PC-3 (cell line): ENCODE results near the gene TEAD1. TPM values are rescaled to one million over a fixed set of nuclear protein-coding genes. Genes with fewer than 3 reads are reported as not detected.

Experiments
- ATAC-seq: fragments of 200-7000 bp; cut with Tn5 transposase; 2 replicates; pipeline ENCODE4 v1.9.1; 2020; ENCODE audit warnings: mild to moderate bottlenecking, moderate library complexity
- BruUV-seq: library from RNA; stranded (reverse); fragments of 400-500 nt; replicated peaks from 2 replicates; lab custom pipeline; 2021; lab: Mats Ljungman, UMichigan
- CTCF ChIA-PET: fragments of 300-600 bp; sonication (Branson Sonifier 250); formaldehyde crosslinking; loops from one replicate; lab custom pipeline; 2022; ENCODE audit warnings: antibody characterized with exemption; lab: Charles Lee
- POLR2A ChIA-PET: fragments of 300-600 bp; sonication (Branson Sonifier 250); formaldehyde crosslinking; loops from one replicate; lab custom pipeline; 2022; ENCODE audit warnings: antibody characterized with exemption; ENCODE audit not compliant: unreplicated experiment; lab: Charles Lee
- DNase-seq: peaks from one replicate; pipeline ENCODE4 v3.0.0-alpha.2; 2015
- H2AFZ ChIP-seq: fragments of 300-600 bp; sonication (generic); 2 replicates; pipeline ENCODE4 v1.6.0; 2016; ENCODE audit warnings: antibody characterized with exemption, low read length
- H3F3A ChIP-seq: fragments of 300-600 bp; sonication (generic); one replicate; pipeline ENCODE4 v1.6.0; 2017; ENCODE audit warnings: antibody characterized with exemption, low read length, control low read depth, mild to moderate bottlenecking; ENCODE audit not compliant: unreplicated experiment
- H3K27ac ChIP-seq: fragments of 300-600 bp; sonication (generic); 2 replicates; pipeline ENCODE4 v1.5.1; 2016; ENCODE audit warnings: mild to moderate bottlenecking, low read length
- H3K27me3 ChIP-seq: fragments of 300-600 bp; sonication (generic); 2 replicates; pipeline ENCODE4 v1.6.1; 2016; ENCODE audit warnings: low read length, mixed read lengths
- H3K36me3 ChIP-seq: fragments of 300-600 bp; sonication (generic); 2 replicates; pipeline ENCODE4 v1.6.1; 2016; ENCODE audit warnings: low read depth, mixed run types, low read length, mixed read lengths
- H3K4me1 ChIP-seq: fragments of 300-600 bp; sonication (generic); 2 replicates; pipeline ENCODE4 v1.5.1; 2016; ENCODE audit warnings: low read length; ENCODE audit not compliant: insufficient read depth
- H3K4me2 ChIP-seq: fragments of 300-600 bp; sonication (generic); 2 replicates; pipeline ENCODE4 v1.6.0; 2016; ENCODE audit warnings: low read length
- H3K4me3 ChIP-seq: fragments of 300-600 bp; sonication (generic); 2 replicates; pipeline ENCODE4 v1.5.1; 2016; ENCODE audit warnings: mild to moderate bottlenecking, low read length, mixed read lengths
- H3K79me2 ChIP-seq: fragments of 300-600 bp; sonication (generic); 2 replicates; pipeline ENCODE4 v1.6.1; 2017; ENCODE audit warnings: low read length, mixed read lengths
- H3K9ac ChIP-seq: fragments of 300-600 bp; sonication (generic); 2 replicates; pipeline ENCODE4 v1.6.0; 2016; ENCODE audit warnings: mild to moderate bottlenecking, low read length
- H3K9me2 ChIP-seq: fragments of 300-600 bp; sonication (generic); replicated peaks from 2 replicates; pipeline ENCODE4 v1.6.1; 2016; ENCODE audit warnings: mixed run types, low read length, mixed read lengths
- H3K9me3 ChIP-seq: fragments of 300-600 bp; sonication (generic); 2 replicates; pipeline ENCODE4 v1.6.1; 2016; ENCODE audit warnings: low read length, mixed read lengths
- H4K20me1 ChIP-seq: fragments of 300-600 bp; sonication (generic); 2 replicates; pipeline ENCODE4 v1.6.1; 2016; ENCODE audit warnings: low read length, mixed read lengths
- EZH2 ChIP-seq: fragments of 300-600 bp; sonication (generic); IDR thresholded peaks from one replicate; pipeline ENCODE4 v1.6.1; 2017; ENCODE audit warnings: antibody characterized with exemption, mild to moderate bottlenecking, low read length; ENCODE audit not compliant: unreplicated experiment
- EZH2phosphoT487 ChIP-seq: fragments of 300-600 bp; sonication (generic); IDR thresholded peaks from 2 replicates; pipeline ENCODE4 v1.6.1; 2018; ENCODE audit warnings: mild to moderate bottlenecking, antibody characterized with exemption, low read length, borderline replicate concordance
- intact Hi-C: fragments of 100-400 bp; cut with micrococcal nuclease; formaldehyde crosslinking; loops from 2 replicates; pipeline ENCODE4 v1.9.0; 2023
- total RNA-seq: library from RNA; depleted of rRNA; stranded (reverse); fragments of >200 nt; gene quantifications from 2 replicates; pipeline ENCODE4 v1.2.3, GENCODE V29; 2014
- TF ChIP-seq, protein P1 (sequence below): fragments of 300-600 bp; sonication (generic); conservative IDR thresholded peaks from 2 replicates; pipeline ENCODE4 v1.5.1; 2017; ENCODE audit warnings: antibody characterized with exemption, low read depth, mild to moderate bottlenecking, low read length

The TEAD1 gene
- total RNA-seq, 1 experiment from 2014 or later, result 70.2 TPM

DNA sequence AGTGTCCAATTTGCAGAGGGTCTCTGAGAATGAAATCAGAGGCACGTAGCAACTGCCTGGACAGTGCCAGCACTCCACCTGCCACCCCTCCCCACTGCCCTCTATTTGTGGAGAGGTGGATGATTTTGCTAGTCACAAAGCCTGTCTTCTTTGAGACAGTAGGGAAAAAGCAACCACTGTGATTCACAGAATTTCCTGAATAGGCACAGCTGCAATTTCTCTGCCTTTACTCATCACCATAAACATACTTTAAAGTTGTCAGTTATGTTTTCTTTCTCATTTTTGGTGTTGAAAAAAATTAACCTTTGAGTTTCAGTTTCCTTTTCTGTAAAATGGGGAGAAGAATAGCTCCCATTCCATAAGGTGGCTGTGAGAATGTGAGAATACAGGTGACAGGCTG, 134.3 kb downstream of the TEAD1 start:
- Histone ChIP-seq H2AFZ (no peak overlapping the region), H3K4me1 (peaks cover 30% of the 10 kb centered on the region), H3K27ac (peak overlapping the region; percentile 21; the same call in 1 of the 2 replicates), H4K20me1 (0 out of 2 replicates have a peak, but pooled peaks cover 6% of the 10 kb centered on the region), H3K4me3 (no peak overlapping the region), H3K9me2 (no peaks in the 10 kb centered on the region), H3K9ac (no peak overlapping the region), H3K27me3 (no peaks in the 10 kb centered on the region), H3K36me3 (no peaks in the 10 kb centered on the region), H3F3A (no peaks in the 10 kb centered on the region), H3K79me2 (peaks cover 97% of the 10 kb centered on the region), H3K4me2 (peak overlapping the region; percentile 47), H3K9me3 (no peaks in the 10 kb centered on the region)
- DNase-seq, result peak; percentile 62
- intact Hi-C loops, result no loop called here
- TF ChIP-seq EZH2phosphoT487 (no peak), EZH2 (no peak)
- TF ChIP-seq, protein P1, sequence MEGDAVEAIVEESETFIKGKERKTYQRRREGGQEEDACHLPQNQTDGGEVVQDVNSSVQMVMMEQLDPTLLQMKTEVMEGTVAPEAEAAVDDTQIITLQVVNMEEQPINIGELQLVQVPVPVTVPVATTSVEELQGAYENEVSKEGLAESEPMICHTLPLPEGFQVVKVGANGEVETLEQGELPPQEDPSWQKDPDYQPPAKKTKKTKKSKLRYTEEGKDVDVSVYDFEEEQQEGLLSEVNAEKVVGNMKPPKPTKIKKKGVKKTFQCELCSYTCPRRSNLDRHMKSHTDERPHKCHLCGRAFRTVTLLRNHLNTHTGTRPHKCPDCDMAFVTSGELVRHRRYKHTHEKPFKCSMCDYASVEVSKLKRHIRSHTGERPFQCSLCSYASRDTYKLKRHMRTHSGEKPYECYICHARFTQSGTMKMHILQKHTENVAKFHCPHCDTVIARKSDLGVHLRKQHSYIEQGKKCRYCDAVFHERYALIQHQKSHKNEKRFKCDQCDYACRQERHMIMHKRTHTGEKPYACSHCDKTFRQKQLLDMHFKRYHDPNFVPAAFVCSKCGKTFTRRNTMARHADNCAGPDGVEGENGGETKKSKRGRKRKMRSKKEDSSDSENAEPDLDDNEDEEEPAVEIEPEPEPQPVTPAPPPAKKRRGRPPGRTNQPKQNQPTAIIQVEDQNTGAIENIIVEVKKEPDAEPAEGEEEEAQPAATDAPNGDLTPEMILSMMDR, result no peak
- no TSS peak for BruUV-seq
- ChIA-PET POLR2A (interaction anchor here (0.5 kb wide), 1 partner anchor 84 kb away, joined by 3 read pairs; no protein-coding TSS in a partner anchor), CTCF (interaction anchor here (1.0 kb wide), 1 partner anchor 81 kb away, joined by 3 read pairs; no protein-coding TSS in a partner anchor)
- ATAC-seq, result peak; percentile 75

DNA sequence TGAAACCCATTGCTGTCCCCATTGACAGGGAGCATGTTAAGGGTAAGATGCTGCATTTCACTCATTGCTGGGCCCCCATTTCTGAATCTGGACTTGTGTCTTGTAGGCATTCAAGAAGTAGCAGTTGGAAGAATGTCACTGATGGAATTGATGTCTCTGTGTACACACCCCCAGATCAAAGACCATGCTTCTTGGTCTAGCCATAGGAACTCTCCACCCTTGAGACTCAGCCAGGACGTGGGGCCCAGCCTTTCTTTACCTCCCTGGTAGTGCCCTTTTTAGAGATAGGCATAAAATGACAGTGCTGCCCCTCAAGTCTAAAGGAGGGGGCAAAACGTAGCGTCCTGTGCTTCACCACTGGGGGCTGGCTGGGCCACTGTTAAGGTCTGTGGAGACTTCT, 135.1 kb downstream of the TEAD1 start:
- intact Hi-C loops, result no loop called here
- H3F3A ChIP-seq, result no peaks in the 10 kb centered on the region
- no peaks in the 10 kb centered on the region for H3K9me2 ChIP-seq
- H3K9me3 ChIP-seq, result no peaks in the 10 kb centered on the region
- CTCF ChIA-PET, result no interaction called here
- no peaks in the 10 kb centered on the region for H3K36me3 ChIP-seq
- ATAC-seq (no peak), DNase-seq (no peak)
- H3K4me1 ChIP-seq, result peaks cover 33% of the 10 kb centered on the region
- no peak overlapping the region for H3K27ac ChIP-seq
- no TSS peak for BruUV-seq
- H3K4me3 ChIP-seq, result no peak overlapping the region
- no peaks in the 10 kb centered on the region for H3K27me3 ChIP-seq
- H3K4me2 ChIP-seq, result no peak overlapping the region
- no peak overlapping the region for H3K9ac ChIP-seq
- TF ChIP-seq EZH2 (no peak), EZH2phosphoT487 (no peak)
- TF ChIP-seq, protein P1, result no peak
- 0 out of 2 replicates have a peak, but pooled peaks cover 6% of the 10 kb centered on the region for H4K20me1 ChIP-seq
- H3K79me2 ChIP-seq, result peaks cover 96% of the 10 kb centered on the region
- no peak overlapping the region for H2AFZ ChIP-seq
- POLR2A ChIA-PET, result no interaction called here

DNA sequence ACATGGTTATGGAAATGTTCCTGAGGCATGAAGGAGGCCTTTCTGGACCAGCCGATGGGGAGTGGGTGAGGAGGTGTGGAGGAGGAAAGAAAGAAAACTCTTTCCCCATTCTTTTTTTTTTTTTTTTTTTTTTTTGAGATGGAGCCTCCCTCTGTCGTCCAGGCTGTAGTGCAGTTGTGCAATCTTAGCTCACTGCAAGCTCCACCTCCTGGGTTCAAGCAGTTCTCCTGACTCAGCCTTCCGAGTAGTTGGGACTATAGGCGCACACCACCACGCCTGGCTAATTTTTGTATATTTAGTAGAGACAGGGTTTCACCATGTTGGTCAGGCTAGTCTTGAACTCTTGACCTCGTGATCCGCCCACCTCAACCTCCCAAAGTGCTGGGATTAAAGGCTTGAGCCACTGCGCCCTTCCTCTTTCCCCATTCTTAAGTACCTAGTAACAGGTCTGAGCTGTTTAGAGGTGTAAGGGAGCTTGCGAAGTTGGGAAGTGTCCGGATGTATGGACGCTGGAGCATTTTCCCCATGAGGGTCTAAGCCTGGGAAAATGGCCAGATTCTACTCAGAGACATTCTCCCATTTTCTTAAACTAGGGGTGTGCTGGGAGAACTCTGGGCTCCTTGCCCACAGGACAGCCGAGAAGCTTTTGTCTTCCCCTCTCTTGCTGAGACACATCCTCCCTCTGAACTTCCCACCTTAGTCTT, 135.8 kb downstream of the TEAD1 start:
- no peak for DNase-seq
- Histone ChIP-seq H3K27ac (no peak overlapping the region), H3K27me3 (no peaks in the 10 kb centered on the region), H3K9me2 (no peaks in the 10 kb centered on the region), H4K20me1 (0 out of 2 replicates have a peak, but pooled peaks cover 6% of the 10 kb centered on the region), H3K4me3 (no peak overlapping the region), H2AFZ (no peak overlapping the region), H3K4me2 (no peak overlapping the region), H3K9ac (no peak overlapping the region), H3K79me2 (peaks cover 96% of the 10 kb centered on the region), H3K4me1 (peaks cover 38% of the 10 kb centered on the region), H3K36me3 (no peaks in the 10 kb centered on the region), H3K9me3 (no peaks in the 10 kb centered on the region), H3F3A (no peaks in the 10 kb centered on the region)
- CTCF ChIA-PET, result no interaction called here
- TF ChIP-seq EZH2phosphoT487, result no peak
- no peak for TF ChIP-seq EZH2
- TF ChIP-seq, protein P1, result no peak
- intact Hi-C loops, result no loop called here
- BruUV-seq, result no TSS peak
- POLR2A ChIA-PET, result no interaction called here
- ATAC-seq, result no peak
